GM12864 (cell line): ENCODE results near the gene STAG1.
"Not testable (repeated sequence)": the region's sequence is repeated elsewhere in the genome, so short reads cannot be mapped to it uniquely, and the experiment has no call there.

Source experiments
- DNase-seq: peaks from one replicate; pipeline ENCODE4 v3.0.0-alpha.2; 2011; ENCODE audit warnings: low read depth
- H3K4me3 ChIP-seq: 2 replicates; pipeline ENCODE4 v1.5.1; 2011; ENCODE audit warnings: mild to moderate bottlenecking, low read depth, low read length, control low read depth
- TF ChIP-seq, protein P1 (sequence below): IDR thresholded peaks from 2 replicates; pipeline ENCODE4 v1.5.1; 2011; ENCODE audit warnings: low read depth, mild to moderate bottlenecking, moderate library complexity, low read length, control low read depth, inconsistent platforms; ENCODE audit errors: missing control alignments

Gene STAG1

DNA sequence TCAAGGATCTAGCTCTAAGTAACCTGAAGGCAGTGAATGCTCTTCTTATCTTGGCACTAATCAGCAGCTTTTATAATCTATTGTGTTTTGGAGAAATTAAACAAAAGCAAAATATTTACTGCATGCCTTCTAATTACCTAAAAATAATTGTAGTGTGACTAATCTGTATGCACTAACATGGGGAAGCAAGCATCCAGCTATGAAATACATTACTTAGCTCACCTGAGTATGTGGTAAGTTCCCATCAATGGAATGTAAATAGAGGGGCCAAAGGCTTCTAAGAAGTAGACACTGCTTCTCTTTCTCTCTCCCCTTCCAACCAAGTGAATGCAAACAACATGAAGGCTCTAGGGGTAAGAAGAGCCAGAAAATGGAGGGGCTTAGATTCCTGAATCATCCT lies 165.6 kb downstream of the STAG1 start:
- TF ChIP-seq, protein P1, sequence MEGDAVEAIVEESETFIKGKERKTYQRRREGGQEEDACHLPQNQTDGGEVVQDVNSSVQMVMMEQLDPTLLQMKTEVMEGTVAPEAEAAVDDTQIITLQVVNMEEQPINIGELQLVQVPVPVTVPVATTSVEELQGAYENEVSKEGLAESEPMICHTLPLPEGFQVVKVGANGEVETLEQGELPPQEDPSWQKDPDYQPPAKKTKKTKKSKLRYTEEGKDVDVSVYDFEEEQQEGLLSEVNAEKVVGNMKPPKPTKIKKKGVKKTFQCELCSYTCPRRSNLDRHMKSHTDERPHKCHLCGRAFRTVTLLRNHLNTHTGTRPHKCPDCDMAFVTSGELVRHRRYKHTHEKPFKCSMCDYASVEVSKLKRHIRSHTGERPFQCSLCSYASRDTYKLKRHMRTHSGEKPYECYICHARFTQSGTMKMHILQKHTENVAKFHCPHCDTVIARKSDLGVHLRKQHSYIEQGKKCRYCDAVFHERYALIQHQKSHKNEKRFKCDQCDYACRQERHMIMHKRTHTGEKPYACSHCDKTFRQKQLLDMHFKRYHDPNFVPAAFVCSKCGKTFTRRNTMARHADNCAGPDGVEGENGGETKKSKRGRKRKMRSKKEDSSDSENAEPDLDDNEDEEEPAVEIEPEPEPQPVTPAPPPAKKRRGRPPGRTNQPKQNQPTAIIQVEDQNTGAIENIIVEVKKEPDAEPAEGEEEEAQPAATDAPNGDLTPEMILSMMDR = no peak
- H3K4me3 ChIP-seq = no peak overlapping the region

GRCh38 chr3:136584728-136585127 lies 167.4 kb downstream of the STAG1 start:
- no peak for DNase-seq
- no peak overlapping the region for H3K4me3 ChIP-seq
- TF ChIP-seq, protein P1 = no peak

More for the DNA sequence above, 165.6 kb downstream of the STAG1 start:
- no peak for DNase-seq

DNA sequence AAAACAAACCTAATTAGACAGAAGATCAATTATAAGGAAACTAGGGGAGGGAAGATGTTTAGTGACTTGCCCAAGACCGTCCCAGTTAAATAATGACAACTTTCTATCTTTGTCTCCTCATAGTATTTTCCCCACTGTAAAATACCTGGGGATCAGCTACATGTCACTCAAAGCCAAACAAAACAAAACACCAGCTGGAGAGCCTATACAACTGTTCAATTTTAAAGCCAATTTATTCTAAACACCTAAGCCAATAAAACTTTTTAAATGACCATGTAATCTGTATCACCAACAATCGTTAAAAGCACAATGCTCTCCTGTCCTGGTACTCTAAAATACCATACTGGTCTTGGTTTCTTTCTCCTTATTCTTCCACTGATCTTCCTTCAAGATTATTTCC lies 168.4 kb downstream of the STAG1 start:
- no peak for DNase-seq
- no peak overlapping the region for H3K4me3 ChIP-seq
- TF ChIP-seq, protein P1 = no peak

DNA sequence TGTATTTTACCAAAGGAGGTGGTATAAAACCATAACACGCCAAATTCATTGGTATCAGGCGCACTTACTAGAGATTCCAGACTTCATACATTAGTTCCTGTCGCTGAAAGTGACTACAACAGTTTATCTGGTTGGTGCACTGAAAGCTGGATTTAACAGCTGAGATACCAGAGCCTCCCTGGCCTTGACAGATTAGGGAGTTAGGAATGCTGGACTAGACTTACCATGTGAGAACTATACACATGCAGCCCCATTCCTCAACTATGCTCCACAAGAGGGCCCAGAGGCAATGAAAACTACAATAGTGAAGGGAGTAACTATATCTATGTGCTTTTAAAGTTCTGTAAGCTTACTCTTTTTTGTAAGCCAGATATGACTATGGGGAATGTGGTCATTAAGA lies 174.4 kb downstream of the STAG1 start:
- no peak for DNase-seq
- no peak overlapping the region for H3K4me3 ChIP-seq
- TF ChIP-seq, protein P1 = no peak

GRCh38 chr3:136576279-136577009 lies 175.7 kb downstream of the STAG1 start:
- DNase-seq = no peak
- H3K4me3 ChIP-seq = no peak overlapping the region
- TF ChIP-seq, protein P1 = no peak

DNA sequence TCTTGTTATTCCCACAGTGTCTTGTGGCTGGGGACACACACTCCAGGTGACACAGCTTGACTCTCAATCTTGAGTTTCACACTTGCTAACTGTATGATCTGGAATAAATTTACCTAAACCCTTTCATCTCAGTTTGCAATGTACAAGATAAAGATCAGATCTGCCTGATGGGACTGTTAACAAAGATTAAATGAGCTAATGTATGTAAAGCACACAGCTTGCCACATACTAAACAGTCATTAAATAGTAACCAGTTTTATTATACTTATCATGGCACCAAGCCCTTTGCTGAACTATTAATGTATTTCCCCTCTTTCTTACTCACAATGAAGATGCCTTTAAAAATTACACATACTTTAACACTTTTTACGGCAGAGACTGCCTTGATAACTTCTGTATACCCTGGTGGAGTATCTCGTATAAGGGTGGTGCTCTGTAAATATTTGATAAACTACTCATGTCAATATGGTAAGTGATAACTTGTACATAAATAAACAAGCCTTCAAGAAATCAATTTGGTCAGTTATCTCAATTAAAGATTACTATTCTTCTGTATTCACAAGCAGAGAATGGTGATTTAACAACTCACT lies 184.5 kb downstream of the STAG1 start:
- TF ChIP-seq, protein P1 = no peak
- no peak overlapping the region for H3K4me3 ChIP-seq
- no peak for DNase-seq

- DNase-seq, H3K4me3 ChIP-seq: not testable (repeated sequence)
These were observed 187.2 kb downstream of the STAG1 start for GRCh38 chr3:136564962-136565361.
